GM21390 (cell line): ENCODE results near the gene UFD1.

Experiments
- ATAC-seq: cut with Tn5 transposase; IDR thresholded peaks from one replicate; pipeline ENCODE4 v1.9.1; 2021; ENCODE audit not compliant: unreplicated experiment

Gene UFD1

DNA sequence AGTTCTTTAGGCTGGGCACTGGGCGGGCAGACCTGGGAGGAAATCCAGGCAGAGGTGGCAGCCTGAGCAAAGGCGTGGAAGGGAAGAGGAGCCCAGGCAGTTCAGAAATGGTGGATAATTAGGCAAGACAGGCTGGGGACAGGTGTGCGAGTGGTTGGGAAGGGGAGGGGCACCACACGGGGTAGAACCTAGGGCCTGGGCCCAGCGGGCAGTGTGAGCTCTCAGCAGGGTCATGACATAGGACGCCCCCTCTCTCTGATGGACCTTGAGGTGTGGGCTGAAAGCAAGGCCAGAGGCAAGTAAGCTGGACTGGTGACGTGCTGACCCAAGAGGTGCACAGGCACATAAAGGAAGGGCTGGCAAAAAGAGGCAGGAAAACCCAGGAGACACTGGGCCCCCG is 6.8 kb downstream of the UFD1 start:
- ATAC-seq: no peak

DNA sequence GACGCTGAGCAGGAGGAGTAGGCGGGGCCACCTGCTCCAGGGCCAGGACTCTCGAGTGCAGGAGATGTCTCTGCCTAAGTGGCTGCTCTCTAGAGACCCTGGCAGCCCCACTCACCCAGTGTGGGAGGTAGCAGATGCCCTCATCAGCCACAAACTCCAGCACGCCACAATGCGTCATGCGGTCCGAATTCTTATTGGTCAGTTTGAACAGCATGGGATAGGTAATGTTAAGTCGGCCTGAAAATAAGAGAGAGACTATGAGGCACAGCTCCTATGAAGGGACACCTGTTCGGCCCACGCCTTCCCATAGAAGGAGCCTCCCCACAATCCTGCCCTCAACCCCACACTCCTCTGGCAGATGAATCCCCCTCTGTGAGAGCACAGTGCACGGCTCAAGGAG is 7.4 kb downstream of the UFD1 start:
- no peak for ATAC-seq

DNA sequence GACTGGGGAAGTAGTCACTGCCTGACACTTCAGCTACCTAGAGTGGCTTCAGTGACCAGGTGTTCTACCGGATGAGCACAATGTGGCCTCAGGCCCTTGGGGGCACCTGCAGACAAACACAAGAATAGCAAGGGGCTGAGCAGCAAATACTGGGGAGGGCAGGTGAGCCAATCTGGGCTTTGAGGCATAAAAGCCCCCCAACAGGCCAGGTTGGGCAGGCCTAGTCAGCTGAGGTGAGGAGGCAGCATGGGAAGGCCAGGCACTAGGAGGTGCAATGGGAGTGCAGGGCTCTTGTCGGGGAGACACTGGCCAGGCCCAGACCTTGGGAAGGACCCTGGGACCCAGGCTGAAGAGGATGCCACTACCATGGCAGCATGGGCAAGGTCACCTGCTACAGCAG is 9.0 kb downstream of the UFD1 start:
- ATAC-seq: no peak

DNA sequence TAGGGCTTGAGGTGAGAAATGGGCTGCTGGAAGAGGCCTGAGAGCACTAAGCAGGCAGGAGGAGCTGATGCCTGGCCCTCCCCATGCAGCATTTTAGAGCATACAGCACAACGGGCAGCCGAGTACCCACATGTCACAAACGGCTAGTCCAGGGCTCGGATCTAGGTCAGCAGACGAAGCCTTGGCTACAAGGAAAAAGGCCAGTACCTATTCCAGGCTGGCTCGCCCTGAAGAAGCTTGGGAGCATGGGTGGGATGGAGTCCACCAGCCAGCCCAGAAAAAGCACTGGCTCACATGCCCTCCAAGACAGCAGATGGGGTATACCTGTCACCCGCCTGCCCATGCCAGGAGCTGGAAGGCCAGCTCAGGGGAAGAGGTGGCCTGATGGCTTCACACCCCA is 9.6 kb downstream of the UFD1 start:
- ATAC-seq: no peak

DNA sequence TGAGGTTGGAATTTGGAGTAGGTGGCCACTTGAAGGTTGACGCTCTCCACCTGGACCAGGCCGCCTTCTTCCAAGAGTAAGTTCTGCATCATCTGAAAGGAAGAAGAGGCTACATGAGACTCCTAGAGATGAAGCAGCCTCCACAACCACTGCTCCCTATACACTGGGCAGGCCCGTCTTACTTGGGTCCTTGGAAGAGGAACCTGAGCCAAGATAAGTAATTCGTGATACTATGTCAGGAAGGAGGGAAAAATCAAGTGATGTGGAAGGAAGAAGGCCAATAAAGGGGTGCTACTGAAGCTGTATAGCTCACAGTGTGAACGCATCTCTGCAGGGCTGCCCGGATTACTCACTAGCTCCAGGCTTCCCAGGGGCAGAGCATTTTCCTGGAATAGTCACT is 11.1 kb downstream of the UFD1 start:
- no peak for ATAC-seq

DNA sequence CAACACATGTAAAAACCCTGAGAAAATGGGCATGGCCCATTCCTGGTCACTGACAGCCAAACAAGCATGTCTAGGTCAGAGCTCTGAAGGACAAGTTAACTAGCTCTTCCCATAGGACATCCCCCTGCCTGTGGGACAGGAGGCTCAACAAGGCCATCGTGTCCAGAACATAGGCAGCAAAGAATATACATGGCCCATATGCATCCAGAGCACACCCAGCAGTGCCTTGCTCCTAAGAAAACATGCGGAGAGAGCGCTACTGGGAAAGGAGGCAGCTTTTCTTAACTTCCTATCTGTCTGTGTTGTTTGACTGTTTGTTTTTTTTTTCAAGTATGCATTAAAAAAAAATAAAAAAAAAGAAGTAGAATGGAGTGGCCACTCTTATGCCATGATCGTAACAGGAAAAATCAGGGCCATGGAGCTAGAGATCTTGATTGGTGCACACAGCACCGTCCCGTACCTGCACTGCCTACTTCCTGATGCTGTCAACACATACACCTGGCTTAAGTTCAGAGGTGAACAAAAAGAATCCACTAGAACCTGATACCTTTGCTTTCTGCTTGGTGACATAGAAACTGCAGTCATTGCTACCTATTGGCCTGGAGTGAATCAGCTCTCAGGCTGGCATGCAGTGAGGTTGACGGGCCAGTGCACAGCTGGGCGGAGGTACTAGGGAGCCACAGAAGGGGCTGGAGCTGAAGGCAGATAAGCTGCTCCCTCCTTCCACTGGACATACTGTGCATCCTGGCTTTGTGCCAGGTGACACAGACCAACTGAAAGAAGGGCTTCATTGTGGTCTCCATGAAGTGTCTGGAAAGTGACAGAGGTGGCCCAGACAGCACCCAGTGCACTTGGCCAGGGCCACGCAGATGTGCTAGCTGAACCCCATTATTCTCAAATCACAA is 11.9 kb downstream of the UFD1 start:
- ATAC-seq: no peak

DNA sequence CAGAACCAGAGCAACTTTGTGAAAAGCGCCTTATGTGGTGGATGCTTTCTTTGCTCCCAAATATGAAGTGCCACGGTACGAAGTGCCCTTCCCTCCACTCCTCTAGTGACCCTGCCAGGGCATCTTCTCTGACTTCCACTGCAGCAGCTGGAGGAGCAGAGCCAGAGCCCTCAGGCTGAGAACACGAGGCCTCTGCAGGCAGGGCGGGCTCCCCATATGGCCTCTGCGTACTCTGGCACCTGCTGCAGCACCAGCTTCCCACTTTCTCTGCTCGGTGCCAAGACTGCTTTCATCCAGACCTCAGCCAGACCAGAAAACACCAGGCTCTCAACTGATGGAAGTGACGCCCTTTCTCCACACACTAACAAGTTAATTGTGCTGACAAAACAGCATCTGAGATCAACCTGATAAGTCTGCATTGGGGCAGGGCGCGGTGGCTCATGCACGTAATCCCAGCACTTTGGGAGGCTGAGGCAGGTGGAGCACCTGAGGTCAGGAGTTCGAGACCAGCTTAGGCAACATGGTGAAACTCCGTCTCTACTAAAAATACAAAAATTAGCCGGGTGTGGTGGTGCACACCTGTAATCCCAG is 12.8 kb downstream of the UFD1 start:
- no peak for ATAC-seq

DNA sequence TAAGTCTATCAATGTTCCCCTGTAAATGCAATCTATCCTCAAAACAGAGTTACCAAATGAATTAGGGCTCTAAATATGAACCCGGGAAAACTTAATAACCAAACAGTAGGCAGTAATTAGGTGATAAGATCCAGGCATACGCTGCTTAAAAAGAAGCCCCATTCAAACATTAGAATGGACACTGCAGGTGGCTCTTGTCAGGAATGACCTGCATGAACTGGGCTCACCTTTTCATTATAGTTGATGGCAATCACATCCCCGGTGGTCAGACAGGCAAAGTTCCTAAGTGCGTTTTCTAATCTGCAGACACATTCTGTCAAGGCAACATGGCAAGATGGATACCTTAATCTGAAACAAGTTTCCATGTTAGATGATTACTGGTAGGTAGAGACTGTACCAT is 14.0 kb downstream of the UFD1 start:
- ATAC-seq: no peak

DNA sequence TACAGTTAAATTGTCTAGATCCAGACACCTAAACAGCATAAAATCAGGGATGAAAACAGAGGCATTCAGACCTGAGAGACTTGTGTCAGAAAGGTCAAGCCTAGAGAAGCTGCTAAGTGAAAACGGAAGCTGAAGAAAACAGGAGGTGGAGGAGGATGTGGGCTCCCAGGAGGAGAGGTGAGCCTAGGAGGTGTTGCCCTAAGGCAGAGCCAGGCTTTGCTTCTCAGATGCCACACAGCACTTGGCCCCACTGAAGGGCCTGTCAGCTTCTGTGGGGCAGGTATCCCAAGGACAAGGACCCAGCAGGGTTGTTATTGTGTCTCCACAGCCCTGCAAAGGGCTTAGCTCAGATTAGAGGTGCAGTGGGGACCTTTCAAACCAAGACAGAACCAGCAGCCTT is 14.4 kb downstream of the UFD1 start:
- no peak for ATAC-seq

DNA sequence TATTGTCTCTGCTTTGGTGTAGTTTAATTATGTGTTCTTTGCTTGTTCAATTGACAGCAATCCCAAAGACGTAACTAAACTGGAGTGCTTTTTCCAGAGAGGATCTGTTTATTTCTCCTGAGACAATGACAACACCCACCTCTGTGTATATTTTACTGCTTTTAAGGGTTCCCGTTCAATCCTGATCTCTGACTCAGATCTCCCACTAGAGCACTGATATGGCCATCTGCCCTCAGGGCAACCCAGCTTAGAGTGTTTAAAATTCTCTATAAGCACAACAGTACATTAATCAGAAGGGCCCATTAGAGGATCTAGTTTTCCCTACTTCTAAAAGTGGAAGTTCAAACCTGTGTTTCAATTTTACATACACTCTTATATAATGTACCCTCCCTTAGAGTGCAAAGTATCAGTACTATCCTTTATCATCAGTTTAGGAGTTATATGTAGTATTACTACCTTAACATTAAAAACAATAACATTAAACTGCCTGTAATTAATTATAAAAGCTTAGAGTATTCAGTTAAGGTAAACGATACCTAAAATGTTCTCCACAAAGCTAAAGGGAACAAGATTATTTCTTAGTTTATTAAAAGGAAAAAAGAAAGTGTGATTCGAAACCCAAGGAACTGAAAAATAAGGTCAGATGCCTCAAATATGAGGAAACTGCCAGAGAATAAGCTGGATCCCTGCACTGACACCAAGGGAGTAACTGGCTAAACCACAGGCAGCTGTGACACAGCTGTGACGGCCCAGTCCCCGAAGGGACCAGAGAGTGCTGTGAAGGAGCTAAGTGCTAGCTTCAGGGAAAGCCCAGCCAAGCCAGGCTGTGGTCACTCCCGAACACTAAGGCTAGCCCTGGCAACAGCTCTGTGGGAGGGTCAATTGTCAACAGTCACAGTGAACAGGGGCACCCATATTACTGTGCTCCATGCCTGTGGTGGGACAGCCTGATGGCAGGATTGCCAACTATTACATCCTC is 15.2 kb downstream of the UFD1 start:
- no peak for ATAC-seq

DNA sequence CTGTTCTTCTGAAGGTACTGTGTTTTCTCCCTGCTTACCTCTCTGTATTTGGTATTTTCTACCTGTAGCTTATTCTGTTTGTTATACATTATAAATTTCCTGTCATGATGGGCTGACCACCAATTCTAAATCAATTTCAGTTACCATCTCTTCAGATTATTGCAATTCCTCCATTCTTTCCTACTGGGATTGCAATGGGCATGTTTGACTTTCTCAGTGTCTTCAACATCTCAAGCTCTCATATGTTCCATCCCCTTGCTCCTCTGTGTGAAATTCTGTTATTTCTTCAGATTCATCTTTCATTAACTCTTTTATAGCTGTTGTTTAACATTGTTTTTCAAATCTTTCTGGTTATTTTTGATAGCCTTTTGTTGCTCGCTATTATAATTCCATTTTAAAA is 16.0 kb downstream of the UFD1 start:
- no peak for ATAC-seq

DNA sequence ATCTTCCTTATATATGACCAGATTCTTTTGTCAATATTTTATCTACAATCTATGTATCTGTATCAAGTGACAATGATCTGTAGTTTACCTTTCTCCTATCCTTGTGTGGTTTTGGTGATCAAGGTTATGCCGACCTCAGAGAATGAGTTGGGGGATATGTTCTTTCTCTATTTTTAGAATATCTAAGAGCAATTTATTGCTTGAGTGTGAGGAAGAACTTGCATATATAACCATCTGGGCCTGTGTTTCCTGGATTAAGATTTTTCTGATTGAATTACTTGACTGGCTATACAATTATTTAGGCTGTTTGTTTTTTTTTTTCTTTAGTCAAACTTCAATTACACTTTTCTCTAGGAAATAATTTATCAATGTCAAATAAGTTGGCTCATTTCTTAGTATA is 17.5 kb downstream of the UFD1 start:
- no peak for ATAC-seq

DNA sequence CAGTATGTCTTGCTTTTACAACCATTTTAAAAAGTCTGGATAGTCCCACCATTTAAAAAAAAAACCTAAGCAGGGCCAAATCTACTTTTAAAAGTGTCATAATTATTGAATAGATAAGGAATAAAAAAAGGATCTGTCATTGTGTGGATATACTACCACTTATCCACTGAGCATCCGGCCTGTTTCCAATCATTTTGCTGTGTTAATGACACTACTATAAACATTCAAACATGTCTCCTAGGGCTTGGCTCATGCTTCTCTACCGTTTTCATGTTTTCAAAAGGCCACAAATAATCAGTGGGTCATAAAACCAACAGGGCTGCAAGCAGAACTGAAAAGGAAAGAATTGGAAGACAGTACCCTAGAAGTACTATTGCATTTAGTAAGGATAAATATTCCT is 19.0 kb downstream of the UFD1 start:
- no peak for ATAC-seq

DNA sequence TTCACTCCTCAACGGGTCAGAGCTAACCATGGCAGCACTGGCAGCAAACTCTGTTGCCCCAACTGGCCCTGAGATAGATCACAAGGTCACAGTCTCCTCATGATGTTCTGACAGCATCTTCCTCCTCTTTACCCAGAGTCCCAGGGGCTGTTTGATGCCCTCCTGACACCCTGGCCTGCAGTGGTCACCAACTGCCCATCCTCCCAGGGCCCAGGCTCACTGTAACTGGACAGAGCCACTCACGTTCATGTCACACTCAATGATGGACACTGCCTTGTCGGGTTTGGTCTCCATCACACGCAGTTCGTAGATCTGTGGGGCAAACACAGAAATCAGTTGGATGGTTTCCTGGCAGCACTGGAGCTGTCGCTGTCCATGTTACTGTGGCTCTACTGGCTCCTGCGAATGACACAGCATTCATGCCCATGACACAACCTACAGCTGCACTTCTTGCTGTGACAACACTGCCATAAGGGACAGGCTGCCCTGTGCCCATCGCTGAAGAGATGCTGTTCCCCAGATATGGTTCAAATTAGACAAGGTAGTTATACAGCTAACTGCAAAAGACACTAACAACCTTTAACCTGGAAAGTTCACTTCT is 21.1 kb downstream of the UFD1 start:
- ATAC-seq: no peak

DNA sequence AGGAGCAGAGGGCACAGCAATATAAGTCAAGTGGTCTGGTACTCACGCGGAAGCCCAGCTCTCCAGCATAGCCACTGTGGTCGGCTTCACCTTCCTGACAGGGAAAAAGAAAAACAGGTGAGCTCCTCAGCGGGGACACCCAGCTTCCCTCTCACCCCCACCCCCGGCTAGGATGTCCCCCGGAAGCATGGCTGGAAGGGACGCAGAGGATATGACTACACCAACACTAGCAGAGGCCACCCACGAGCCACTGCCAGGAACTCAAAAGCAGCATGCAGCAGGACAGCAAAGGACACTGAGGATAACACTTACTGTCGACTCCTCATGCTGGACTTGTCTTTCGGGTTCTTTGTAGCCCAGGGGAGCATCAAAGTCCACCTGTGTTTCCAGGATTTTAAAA is 22.5 kb downstream of the UFD1 start:
- no peak for ATAC-seq

DNA sequence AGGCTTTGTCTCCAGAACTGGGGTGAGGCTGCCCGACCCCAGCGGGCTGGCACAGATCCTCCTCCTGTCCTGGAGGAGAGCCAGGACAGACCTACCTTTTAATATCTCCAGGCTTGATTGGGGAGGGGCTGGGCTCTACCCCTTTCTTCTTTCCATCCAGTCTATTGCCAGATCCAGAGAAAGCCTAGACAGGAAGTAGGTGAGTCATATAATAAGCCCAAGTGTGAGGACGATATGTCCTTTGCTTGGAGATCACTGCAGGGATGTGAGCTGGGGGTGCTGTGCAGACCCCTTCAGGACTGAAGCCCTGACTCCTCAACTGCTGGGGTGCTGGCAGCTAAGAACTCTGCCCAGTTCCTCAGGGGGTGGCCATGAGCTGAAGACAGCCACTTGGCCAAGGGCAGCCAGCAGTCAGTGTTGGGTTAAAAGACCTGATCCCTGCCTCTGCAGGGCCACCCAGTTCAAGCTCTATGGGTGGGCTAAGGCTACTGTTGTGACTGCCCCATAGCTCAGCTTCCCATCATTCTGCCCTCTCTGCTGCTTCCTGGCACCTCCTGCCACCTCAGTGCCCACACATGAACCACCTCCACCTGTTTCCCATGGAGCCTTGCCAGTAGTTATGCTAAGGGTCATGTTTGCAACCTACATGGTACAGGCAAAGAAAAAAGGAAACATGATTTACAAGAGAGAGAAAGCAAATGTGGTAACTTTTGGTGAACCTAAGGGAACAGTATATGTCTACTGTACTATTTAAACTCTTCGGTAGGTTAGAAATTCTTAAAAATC is 23.2 kb downstream of the UFD1 start:
- ATAC-seq: no peak

DNA sequence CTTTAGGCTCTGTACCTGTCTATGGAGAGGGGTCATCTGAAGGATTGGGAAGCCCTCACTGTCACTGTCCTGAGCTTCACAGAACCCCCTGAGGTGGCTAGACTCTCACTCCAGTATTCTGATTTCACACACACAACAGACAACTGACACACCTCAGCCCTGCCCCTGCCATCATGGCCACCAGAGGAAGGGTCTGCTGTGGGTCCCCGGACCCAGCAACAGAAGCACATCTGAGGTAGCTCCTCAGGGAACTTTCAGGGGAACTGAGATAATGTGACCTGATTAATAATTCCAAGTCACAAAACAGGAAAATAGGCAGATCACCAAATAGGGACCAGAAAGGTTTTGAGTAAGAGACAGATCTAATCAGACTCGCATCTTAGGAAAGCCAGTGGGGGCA is 24.0 kb downstream of the UFD1 start:
- no peak for ATAC-seq

DNA sequence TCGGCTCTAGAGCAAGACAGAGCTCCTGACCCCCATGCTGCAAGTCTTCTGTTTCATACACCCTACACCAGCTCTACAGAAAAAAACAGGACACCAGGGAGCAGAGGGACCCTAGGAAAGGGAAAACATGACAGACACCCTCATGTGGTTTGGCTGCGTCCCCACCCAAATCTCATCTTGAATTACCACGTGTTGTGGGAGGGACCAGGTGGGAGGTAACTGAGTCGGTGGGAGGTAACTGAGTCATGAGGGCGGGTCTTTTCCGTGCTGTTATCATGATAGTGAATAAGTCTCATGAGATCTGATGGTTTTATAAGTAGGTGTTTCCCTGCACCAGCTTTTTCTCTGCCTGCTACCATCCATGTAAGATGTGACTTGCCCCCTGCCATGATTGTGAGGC is 24.8 kb downstream of the UFD1 start:
- no peak for ATAC-seq

DNA sequence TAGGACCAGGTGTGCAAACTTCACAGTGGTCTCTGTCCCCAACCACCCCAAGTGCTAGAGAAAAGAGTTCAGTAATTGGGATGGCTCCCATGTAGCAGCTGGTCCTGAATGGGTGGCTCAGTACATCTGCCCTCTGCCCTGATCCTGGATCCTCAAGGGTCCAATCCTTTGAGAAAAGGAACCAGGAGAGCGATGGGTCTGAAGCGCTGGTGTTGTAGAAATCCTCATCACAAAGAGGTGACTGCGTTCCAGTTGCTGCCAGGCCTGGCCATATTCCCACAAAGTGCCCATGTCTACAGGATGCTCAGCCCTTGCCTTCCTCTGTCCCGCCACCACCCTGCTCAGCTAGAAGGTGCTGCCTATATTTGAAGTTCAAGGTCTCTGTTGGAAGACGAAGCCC is 25.3 kb downstream of the UFD1 start:
- no peak for ATAC-seq

DNA sequence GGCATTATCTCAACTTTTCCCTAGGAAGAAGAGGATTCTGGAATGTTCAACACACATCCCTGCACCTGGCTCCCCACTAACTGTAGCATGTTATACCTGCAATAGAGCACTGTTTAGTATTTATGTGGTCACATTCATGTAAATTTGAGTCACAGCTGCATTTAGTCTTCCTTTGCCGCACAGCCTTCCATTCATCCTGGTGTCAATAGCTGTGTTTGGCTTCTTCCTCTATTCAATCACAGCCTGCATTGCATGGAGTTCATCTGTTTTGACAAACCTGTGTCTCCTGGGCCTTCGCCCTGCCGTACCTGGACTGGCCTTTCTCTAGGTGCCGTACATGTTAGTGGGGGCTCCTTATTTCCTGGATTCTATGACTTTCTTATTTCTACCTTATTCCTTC is 27.4 kb downstream of the UFD1 start:
- ATAC-seq: no peak
